Hepatocyte (in vitro differentiated cells): ENCODE data around the gene WNT8B.

Source experiments
- EZH2 ChIP-seq: fragments of 200-600 bp; sonication (generic); IDR thresholded peaks from 2 replicates; pipeline ENCODE4 v1.6.1; 2016; ENCODE audit warnings: antibody characterized with exemption, mild to moderate bottlenecking, borderline replicate concordance
- EZH2phosphoT487 ChIP-seq: fragments of 200-600 bp; sonication (generic); IDR thresholded peaks from one replicate; pipeline ENCODE4 v1.6.1; 2018; ENCODE audit warnings: antibody characterized with exemption, mild to moderate bottlenecking, low read depth, moderate library complexity; ENCODE audit not compliant: unreplicated experiment, severe bottlenecking
- TF ChIP-seq, protein P1 (sequence below): fragments of 200-600 bp; sonication (generic); IDR thresholded peaks from 2 replicates; pipeline ENCODE4 v1.5.1; 2016; ENCODE audit warnings: antibody characterized with exemption, mild to moderate bottlenecking; ENCODE audit not compliant: poor library complexity

DNA sequence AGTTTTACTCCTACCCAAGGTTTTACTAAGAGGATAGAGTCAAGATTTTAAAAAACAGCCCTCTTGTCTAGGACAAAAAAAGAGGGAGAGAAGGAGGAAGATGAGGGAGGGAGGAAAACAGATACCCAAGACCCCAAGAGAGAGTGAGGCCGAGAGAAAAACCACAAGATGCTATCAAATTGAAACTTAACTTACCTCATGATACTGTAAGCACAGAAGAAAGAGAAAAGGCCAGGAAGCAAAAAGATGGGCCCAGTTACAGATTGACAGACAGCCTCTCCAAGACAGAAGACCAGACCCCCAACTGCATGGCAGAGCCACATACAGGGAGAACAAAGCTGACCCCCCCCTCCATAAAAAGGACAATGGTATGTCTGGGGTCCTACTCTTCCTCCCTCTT is 45.5 kb downstream of the WNT8B start:
- TF ChIP-seq, protein P1, sequence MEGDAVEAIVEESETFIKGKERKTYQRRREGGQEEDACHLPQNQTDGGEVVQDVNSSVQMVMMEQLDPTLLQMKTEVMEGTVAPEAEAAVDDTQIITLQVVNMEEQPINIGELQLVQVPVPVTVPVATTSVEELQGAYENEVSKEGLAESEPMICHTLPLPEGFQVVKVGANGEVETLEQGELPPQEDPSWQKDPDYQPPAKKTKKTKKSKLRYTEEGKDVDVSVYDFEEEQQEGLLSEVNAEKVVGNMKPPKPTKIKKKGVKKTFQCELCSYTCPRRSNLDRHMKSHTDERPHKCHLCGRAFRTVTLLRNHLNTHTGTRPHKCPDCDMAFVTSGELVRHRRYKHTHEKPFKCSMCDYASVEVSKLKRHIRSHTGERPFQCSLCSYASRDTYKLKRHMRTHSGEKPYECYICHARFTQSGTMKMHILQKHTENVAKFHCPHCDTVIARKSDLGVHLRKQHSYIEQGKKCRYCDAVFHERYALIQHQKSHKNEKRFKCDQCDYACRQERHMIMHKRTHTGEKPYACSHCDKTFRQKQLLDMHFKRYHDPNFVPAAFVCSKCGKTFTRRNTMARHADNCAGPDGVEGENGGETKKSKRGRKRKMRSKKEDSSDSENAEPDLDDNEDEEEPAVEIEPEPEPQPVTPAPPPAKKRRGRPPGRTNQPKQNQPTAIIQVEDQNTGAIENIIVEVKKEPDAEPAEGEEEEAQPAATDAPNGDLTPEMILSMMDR = no peak
- TF ChIP-seq EZH2phosphoT487 (no peak), EZH2 (no peak)
